ENCODE results near the gene TNKS2.
A peak's percentile ranks its signal among the peaks of the same experiment; 100 is the strongest.
"Not testable (repeated sequence)": the region's sequence is repeated elsewhere in the genome, so short reads cannot be mapped to it uniquely, and the experiment has no call there.

TNKS2 gene

GRCh38 chr10:91891125-91892001 lies 93.1 kb downstream of the TNKS2 start:
- DNase-seq (ENCODE audit: low read depth), result peak; percentile 87
- no peak for TF ChIP-seq CTCF (IDR thresholded peaks at IDR 0.05; ENCODE audit: low read length, missing control alignments)
- H3K4me3 ChIP-seq (replicated peaks; ENCODE audit: low read depth, low read length), result no peak overlapping the region

GRCh38 chr10:91893051-91893450 lies 94.8 kb downstream of the TNKS2 start:
- no peak for DNase-seq (ENCODE audit: low read depth)
- no peak for TF ChIP-seq CTCF (IDR thresholded peaks at IDR 0.05; ENCODE audit: low read length, missing control alignments)
- H3K4me3 ChIP-seq (replicated peaks; ENCODE audit: low read depth, low read length), result no peak overlapping the region

GRCh38 chr10:91894261-91894685 lies 96.0 kb downstream of the TNKS2 start:
- DNase-seq (ENCODE audit: low read depth); H3K4me3 ChIP-seq (replicated peaks; ENCODE audit: low read depth, low read length): not testable (repeated sequence)

GRCh38 chr10:91896212-91896756 lies 98.1 kb downstream of the TNKS2 start:
- H3K4me3 ChIP-seq (replicated peaks; ENCODE audit: low read depth, low read length), result no peak overlapping the region
- TF ChIP-seq CTCF (IDR thresholded peaks at IDR 0.05; ENCODE audit: low read length, missing control alignments), result no peak
- no peak for DNase-seq (ENCODE audit: low read depth)

- H3K4me3 ChIP-seq (replicated peaks; ENCODE audit: low read depth, low read length), result no peak overlapping the region
- TF ChIP-seq CTCF (IDR thresholded peaks at IDR 0.05; ENCODE audit: low read length, missing control alignments), result no peak
- DNase-seq (ENCODE audit: low read depth), result no peak
These were observed 99.2 kb downstream of the TNKS2 start for GRCh38 chr10:91897421-91897820.

GRCh38 chr10:91901784-91902677 lies 103.8 kb downstream of the TNKS2 start:
- TF ChIP-seq CTCF (IDR thresholded peaks at IDR 0.05; ENCODE audit: low read length, missing control alignments), result no peak
- DNase-seq (ENCODE audit: low read depth), result peak; percentile 97
- no peak overlapping the region for H3K4me3 ChIP-seq (replicated peaks; ENCODE audit: low read depth, low read length)

- TF ChIP-seq CTCF (IDR thresholded peaks at IDR 0.05; ENCODE audit: low read length, missing control alignments), result no peak
- DNase-seq (ENCODE audit: low read depth), result no peak
- no peak overlapping the region for H3K4me3 ChIP-seq (replicated peaks; ENCODE audit: low read depth, low read length)
These were observed 108.9 kb downstream of the TNKS2 start for GRCh38 chr10:91907033-91907594.

Measured in fibroblast of pulmonary artery (primary cell).